MM.1S (cell line): ENCODE results near the gene SYT13.

Source experiments
- DNase-seq: peaks from one replicate; pipeline ENCODE4 v3.0.0-alpha.2; 2015
- H2AFZ ChIP-seq: fragments of 300-600 bp; sonication (generic); 2 replicates; pipeline ENCODE4 v1.6.0; 2016; ENCODE audit warnings: antibody characterized with exemption, low read length
- H3F3A ChIP-seq: fragments of 300-600 bp; sonication (generic); 2 replicates; pipeline ENCODE4 v1.6.1; 2016; ENCODE audit warnings: mild to moderate bottlenecking, antibody characterized with exemption, low read length, moderate library complexity, mixed read lengths; ENCODE audit not compliant: insufficient read depth
- H3K27ac ChIP-seq: fragments of 300-600 bp; sonication (generic); 2 replicates; pipeline ENCODE4 v1.5.1; 2016; ENCODE audit warnings: mild to moderate bottlenecking, low read length
- H3K27me3 ChIP-seq: fragments of 300-600 bp; sonication (generic); replicated peaks from 2 replicates; pipeline ENCODE4 v1.6.0; 2016; ENCODE audit warnings: low read length; ENCODE audit not compliant: insufficient read depth
- H3K36me3 ChIP-seq: fragments of 300-600 bp; sonication (generic); replicated peaks from 2 replicates; pipeline ENCODE4 v1.6.1; 2016; ENCODE audit warnings: mild to moderate bottlenecking, low read length, mixed read lengths; ENCODE audit not compliant: insufficient read depth
- H3K4me1 ChIP-seq: fragments of 300-600 bp; sonication (generic); 2 replicates; pipeline ENCODE4 v1.6.1; 2016; ENCODE audit warnings: low read length, mixed read lengths
- H3K4me2 ChIP-seq: fragments of 300-600 bp; sonication (generic); 2 replicates; pipeline ENCODE4 v1.6.0; 2016; ENCODE audit warnings: low read depth, low read length
- H3K4me3 ChIP-seq: fragments of 300-600 bp; sonication (generic); 2 replicates; pipeline ENCODE4 v1.5.1; 2016; ENCODE audit warnings: low read length, mixed read lengths
- H3K79me2 ChIP-seq: fragments of 300-600 bp; sonication (generic); 2 replicates; pipeline ENCODE4 v1.6.1; 2016; ENCODE audit warnings: mixed run types, low read length, mixed read lengths
- H3K9ac ChIP-seq: fragments of 300-600 bp; sonication (generic); 2 replicates; pipeline ENCODE4 v1.6.1; 2016; ENCODE audit warnings: low read length, mixed read lengths
- H3K9me2 ChIP-seq: fragments of 300-600 bp; sonication (generic); replicated peaks from 2 replicates; pipeline ENCODE4 v1.6.1; 2016; ENCODE audit warnings: mild to moderate bottlenecking, low read length, mixed read lengths; ENCODE audit not compliant: insufficient read depth
- H3K9me3 ChIP-seq: fragments of 300-600 bp; sonication (generic); replicated peaks from 2 replicates; pipeline ENCODE4 v1.6.1; 2016; ENCODE audit warnings: mild to moderate bottlenecking, low read length, mixed read lengths; ENCODE audit not compliant: insufficient read depth
- H4K20me1 ChIP-seq: fragments of 300-600 bp; sonication (generic); 2 replicates; pipeline ENCODE4 v1.6.1; 2016; ENCODE audit warnings: mild to moderate bottlenecking, low read length, moderate library complexity, mixed read lengths; ENCODE audit not compliant: insufficient read depth
- CTCF ChIP-seq: fragments of 300-600 bp; sonication (generic); IDR thresholded peaks from 2 replicates; pipeline ENCODE4 v1.5.1; 2016; ENCODE audit warnings: antibody characterized with exemption, low read length, mixed read lengths
- EZH2 ChIP-seq: fragments of 300-600 bp; sonication (generic); optimal IDR thresholded peaks from 2 replicates; pipeline ENCODE3; 2017; ENCODE audit warnings: low read depth, mild to moderate bottlenecking, antibody characterized with exemption, low read length, mixed read lengths
- EZH2phosphoT487 ChIP-seq: fragments of 300-600 bp; sonication (generic); IDR thresholded peaks from 2 replicates; pipeline ENCODE4 v1.6.1; 2018; ENCODE audit warnings: antibody characterized with exemption, low read length

The SYT13 gene

GRCh38 chr11:45259592-45259991, 26.5 kb downstream of the SYT13 start:
- no peak overlapping the region for H3K27ac ChIP-seq
- DNase-seq, result no peak

GRCh38 chr11:45258982-45259530, 27.1 kb downstream of the SYT13 start:
- DNase-seq, result no peak
- no peak overlapping the region for H3K4me2 ChIP-seq
- H3K9me3 ChIP-seq, result no peaks in the 10 kb centered on the region
- H3K79me2 ChIP-seq, result no peaks in the 10 kb centered on the region
- H3K36me3 ChIP-seq, result no peaks in the 10 kb centered on the region
- H2AFZ ChIP-seq, result no peak overlapping the region
- H3F3A ChIP-seq, result no peaks in the 10 kb centered on the region
- H3K9ac ChIP-seq, result no peak overlapping the region
- no peaks in the 10 kb centered on the region for H3K4me1 ChIP-seq
- no peaks in the 10 kb centered on the region for H3K9me2 ChIP-seq
- H3K27me3 ChIP-seq, result no peaks in the 10 kb centered on the region
- H3K27ac ChIP-seq, result no peak overlapping the region
- TF ChIP-seq EZH2 (no peak), EZH2phosphoT487 (no peak), CTCF (no peak)
- H4K20me1 ChIP-seq, result no peaks in the 10 kb centered on the region
- no peak overlapping the region for H3K4me3 ChIP-seq

More at GRCh38 chr11:45259592-45259991, 26.5 kb downstream of the SYT13 start:
- H3K36me3 ChIP-seq, result no peaks in the 10 kb centered on the region
- TF ChIP-seq EZH2, result no peak
- TF ChIP-seq EZH2phosphoT487, result no peak
- TF ChIP-seq CTCF, result no peak
- no peaks in the 10 kb centered on the region for H3K9me3 ChIP-seq
- H3K27me3 ChIP-seq, result no peaks in the 10 kb centered on the region
- no peaks in the 10 kb centered on the region for H3K4me1 ChIP-seq
- no peak overlapping the region for H2AFZ ChIP-seq
- H3K79me2 ChIP-seq, result no peaks in the 10 kb centered on the region
- no peaks in the 10 kb centered on the region for H3F3A ChIP-seq
- H4K20me1 ChIP-seq, result no peaks in the 10 kb centered on the region
- H3K4me3 ChIP-seq, result no peak overlapping the region
- H3K9me2 ChIP-seq, result no peaks in the 10 kb centered on the region
- H3K4me2 ChIP-seq, result no peak overlapping the region
- H3K9ac ChIP-seq, result no peak overlapping the region

- Histone ChIP-seq H3K4me1 (no peaks in the 10 kb centered on the region), H3K27me3 (no peaks in the 10 kb centered on the region), H3K9me3 (no peaks in the 10 kb centered on the region), H2AFZ (no peak overlapping the region), H3K4me3 (no peak overlapping the region), H3K9ac (no peak overlapping the region), H3K79me2 (no peaks in the 10 kb centered on the region), H4K20me1 (no peaks in the 10 kb centered on the region), H3K27ac (no peak overlapping the region), H3K4me2 (no peak overlapping the region), H3K9me2 (no peaks in the 10 kb centered on the region), H3F3A (no peaks in the 10 kb centered on the region), H3K36me3 (no peaks in the 10 kb centered on the region)
- DNase-seq, result no peak
- no peak for TF ChIP-seq EZH2
These were observed 32.1 kb downstream of the SYT13 start for GRCh38 chr11:45254070-45254469.

- Histone ChIP-seq H3K9me3 (no peaks in the 10 kb centered on the region), H3K4me2 (no peak overlapping the region), H4K20me1 (no peaks in the 10 kb centered on the region), H3F3A (no peaks in the 10 kb centered on the region), H2AFZ (no peak overlapping the region), H3K27ac (no peak overlapping the region), H3K9ac (no peak overlapping the region), H3K27me3 (no peaks in the 10 kb centered on the region), H3K79me2 (no peaks in the 10 kb centered on the region), H3K36me3 (no peaks in the 10 kb centered on the region), H3K9me2 (no peaks in the 10 kb centered on the region), H3K4me1 (no peaks in the 10 kb centered on the region), H3K4me3 (no peak overlapping the region)
- no peak for DNase-seq
- TF ChIP-seq EZH2phosphoT487 (no peak), CTCF (no peak), EZH2 (no peak)
These were observed 32.5 kb downstream of the SYT13 start for GRCh38 chr11:45253640-45254039.
